Skeletal muscle satellite cell (primary cell): ENCODE results near the gene MSL2. TPM values are rescaled to one million over a fixed set of nuclear protein-coding genes. Genes with fewer than 3 reads are reported as not detected.
A peak's percentile ranks its signal among the peaks of the same experiment; 100 is the strongest.
"Not testable (repeated sequence)": the region's sequence is repeated elsewhere in the genome, so short reads cannot be mapped to it uniquely, and the experiment has no call there.

Experiments used
- H3K27me3 ChIP-seq: 2 replicates; pipeline ENCODE4 v1.7.0; 2013; ENCODE audit warnings: low read length; ENCODE audit not compliant: control insufficient read depth, insufficient read depth
- H3K36me3 ChIP-seq: 2 replicates; pipeline ENCODE4 v1.7.0; 2013; ENCODE audit warnings: mild to moderate bottlenecking, control low read depth, low read length; ENCODE audit not compliant: insufficient read depth
- H3K4me1 ChIP-seq: 2 replicates; pipeline ENCODE4 v1.7.0; 2013; ENCODE audit warnings: low read length; ENCODE audit not compliant: control insufficient read depth, insufficient read depth
- H3K4me2 ChIP-seq: 2 replicates; pipeline ENCODE4 v1.7.0; 2013; ENCODE audit warnings: mild to moderate bottlenecking, low read length
- H3K4me3 ChIP-seq: 2 replicates; pipeline ENCODE4 v1.7.0; 2013; ENCODE audit warnings: low read length
- H3K9ac ChIP-seq: 2 replicates; pipeline ENCODE4 v1.7.0; 2013; ENCODE audit warnings: mild to moderate bottlenecking, low read depth, low read length, moderate library complexity
- H3K9me3 ChIP-seq: replicated peaks from 2 replicates; pipeline ENCODE4 v1.7.0; 2013; ENCODE audit warnings: mild to moderate bottlenecking, control low read depth, low read length
- total RNA-seq: library from RNA; depleted of rRNA; stranded (reverse); fragments of >200 nt; gene quantifications from 2 replicates; pipeline ENCODE4 v1.2.3, GENCODE V29; 2012; rRNA removed

The MSL2 gene
- total RNA-seq: 10.1 and 11.1 TPM in 2 replicates

DNA sequence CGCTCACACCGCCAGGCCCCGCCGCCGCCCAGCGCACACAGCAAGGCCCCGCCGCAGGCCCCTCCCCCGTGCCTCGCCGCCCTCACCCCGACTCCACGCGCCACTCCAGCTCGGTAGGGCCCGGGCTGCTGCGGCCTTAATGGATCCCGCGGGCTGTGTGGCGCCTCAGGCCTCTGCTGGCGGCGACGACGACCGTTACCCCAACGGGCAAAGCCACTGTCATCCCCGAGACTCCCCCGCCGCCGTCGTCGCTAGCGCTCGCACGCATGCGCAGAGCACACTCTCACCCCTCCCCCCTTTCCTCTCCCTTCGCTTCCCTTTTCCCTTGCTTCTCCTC, at the start of gene MSL2:
TSS of gene MSL2 (minus strand) at position 272 of the 337 bp plus-strand sequence. CDS start 1,222 bp downstream, outside the sequence.
- H3K4me2 ChIP-seq: peak within 1 kb of the TSS; percentile 97
- H3K36me3 ChIP-seq: peaks cover 8% of the 10 kb centered on the region
- no peaks in the 10 kb centered on the region for H3K9me3 ChIP-seq
- H3K9ac ChIP-seq: peak within 1 kb of the TSS; percentile 99
- H3K27me3 ChIP-seq: no peaks in the 10 kb centered on the region
- H3K4me1 ChIP-seq: peaks cover 29% of the 10 kb centered on the region
- H3K4me3 ChIP-seq: peak within 1 kb of the TSS; percentile 97

GRCh38 chr3:136245691-136246090, 49.6 kb upstream of the MSL2 start:
- H3K9ac ChIP-seq: no peak overlapping the region
- H3K4me2 ChIP-seq: no peak overlapping the region
- peaks cover 6% of the 10 kb centered on the region for H3K4me1 ChIP-seq
- no peak overlapping the region for H3K4me3 ChIP-seq
- H3K36me3 ChIP-seq: no peaks in the 10 kb centered on the region
- no peaks in the 10 kb centered on the region for H3K9me3 ChIP-seq
- no peaks in the 10 kb centered on the region for H3K27me3 ChIP-seq

- no peak overlapping the region for H3K4me3 ChIP-seq
- H3K36me3 ChIP-seq: no peaks in the 10 kb centered on the region
- H3K27me3 ChIP-seq: peaks cover 2% of the 10 kb centered on the region
- no peak overlapping the region for H3K9ac ChIP-seq
- H3K4me1 ChIP-seq: peaks cover 4% of the 10 kb centered on the region
- H3K9me3 ChIP-seq: no peaks in the 10 kb centered on the region
- no peak overlapping the region for H3K4me2 ChIP-seq
Observed at GRCh38 chr3:136239094-136239493, 43.0 kb upstream of the MSL2 start.

DNA sequence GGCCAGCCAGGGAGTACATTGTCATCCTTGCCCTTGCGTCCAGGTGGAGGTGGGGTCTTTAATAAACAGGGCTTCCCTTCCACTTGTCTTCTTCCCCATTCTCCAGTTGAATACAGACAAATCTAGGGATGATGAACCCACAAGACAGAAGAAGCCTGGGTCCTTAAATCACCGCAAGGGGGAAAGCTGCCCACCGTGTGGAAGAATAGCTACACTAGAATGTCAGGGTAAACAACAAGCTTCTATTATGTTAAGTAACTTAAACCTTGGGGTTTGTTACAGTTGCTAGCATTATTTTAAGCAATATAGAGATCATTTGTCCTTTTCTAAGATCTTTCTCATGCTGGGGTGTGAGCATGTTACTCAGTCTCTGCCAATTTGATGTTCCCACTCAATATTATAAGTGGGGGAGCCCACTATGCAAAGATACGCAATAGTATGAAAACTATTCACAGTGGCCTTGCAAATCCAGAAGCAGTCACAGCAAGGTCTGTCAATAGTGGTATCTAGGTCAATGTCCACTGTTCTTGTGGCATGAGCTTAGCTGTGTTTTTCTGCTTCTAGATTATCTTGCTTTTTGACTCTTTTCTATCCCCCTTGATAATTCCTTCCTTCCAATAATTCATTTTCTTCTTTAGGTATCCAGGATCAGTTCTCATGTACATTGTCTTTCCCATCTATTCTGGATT, 42.0 kb upstream of the MSL2 start:
- no peak overlapping the region for H3K4me2 ChIP-seq
- no peaks in the 10 kb centered on the region for H3K36me3 ChIP-seq
- no peak overlapping the region for H3K9ac ChIP-seq
- no peak overlapping the region for H3K4me3 ChIP-seq
- peaks cover 2% of the 10 kb centered on the region for H3K27me3 ChIP-seq
- peaks cover 4% of the 10 kb centered on the region for H3K4me1 ChIP-seq
- no peaks in the 10 kb centered on the region for H3K9me3 ChIP-seq

- Histone ChIP-seq H3K9ac (no peak overlapping the region), H3K27me3 (peaks cover 2% of the 10 kb centered on the region), H3K4me3 (no peak overlapping the region), H3K36me3 (no peaks in the 10 kb centered on the region), H3K9me3 (no peaks in the 10 kb centered on the region), H3K4me2 (no peak overlapping the region), H3K4me1 (peaks cover 4% of the 10 kb centered on the region)
Observed at GRCh38 chr3:136237103-136237502, 41.0 kb upstream of the MSL2 start.

- H3K4me3 ChIP-seq: no peak overlapping the region
- H3K36me3 ChIP-seq: no peaks in the 10 kb centered on the region
- H3K27me3 ChIP-seq: peaks cover 2% of the 10 kb centered on the region
- no peaks in the 10 kb centered on the region for H3K9me3 ChIP-seq
- no peak overlapping the region for H3K9ac ChIP-seq
- no peak overlapping the region for H3K4me2 ChIP-seq
- peaks cover 4% of the 10 kb centered on the region for H3K4me1 ChIP-seq
Observed at GRCh38 chr3:136236109-136236508, 40.0 kb upstream of the MSL2 start.

DNA sequence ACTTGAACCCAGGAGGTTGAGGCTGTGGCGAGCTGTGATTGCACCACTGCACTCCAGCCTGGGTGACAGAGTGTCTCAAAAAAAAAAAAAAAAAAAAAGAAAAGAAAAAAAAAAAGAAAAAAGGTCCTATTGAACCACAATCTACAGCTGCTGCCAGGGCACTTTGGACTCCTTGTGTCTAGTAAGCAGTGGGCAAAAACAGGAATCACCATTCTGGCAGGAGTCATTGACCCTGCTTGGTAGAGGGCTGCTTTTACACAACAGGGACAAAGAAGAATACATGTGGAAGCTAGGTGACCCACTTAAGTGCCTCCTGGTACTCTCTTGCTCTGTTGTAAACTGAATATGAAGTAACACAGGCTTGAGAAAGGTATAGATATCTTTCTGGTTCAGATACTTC, 39.4 kb upstream of the MSL2 start:
- no peak overlapping the region for H3K4me2 ChIP-seq
- H3K9ac ChIP-seq: no peak overlapping the region
- peaks cover 4% of the 10 kb centered on the region for H3K4me1 ChIP-seq
- H3K36me3 ChIP-seq: no peaks in the 10 kb centered on the region
- no peaks in the 10 kb centered on the region for H3K9me3 ChIP-seq
- no peak overlapping the region for H3K4me3 ChIP-seq
- peaks cover 2% of the 10 kb centered on the region for H3K27me3 ChIP-seq

- H3K36me3 ChIP-seq: no peaks in the 10 kb centered on the region
- no peaks in the 10 kb centered on the region for H3K4me1 ChIP-seq
- no peak overlapping the region for H3K4me2 ChIP-seq
- H3K9me3 ChIP-seq: no peaks in the 10 kb centered on the region
- H3K9ac ChIP-seq: no peak overlapping the region
- H3K4me3 ChIP-seq: no peak overlapping the region
- H3K27me3 ChIP-seq: peaks cover 2% of the 10 kb centered on the region
Observed at GRCh38 chr3:136232413-136232812, 36.3 kb upstream of the MSL2 start.

GRCh38 chr3:136222746-136223145, 26.6 kb upstream of the MSL2 start:
- not testable (repeated sequence) for H3K27me3 ChIP-seq, H3K9me3 ChIP-seq, H3K9ac ChIP-seq, H3K4me1 ChIP-seq, H3K4me3 ChIP-seq, H3K4me2 ChIP-seq, H3K36me3 ChIP-seq

DNA sequence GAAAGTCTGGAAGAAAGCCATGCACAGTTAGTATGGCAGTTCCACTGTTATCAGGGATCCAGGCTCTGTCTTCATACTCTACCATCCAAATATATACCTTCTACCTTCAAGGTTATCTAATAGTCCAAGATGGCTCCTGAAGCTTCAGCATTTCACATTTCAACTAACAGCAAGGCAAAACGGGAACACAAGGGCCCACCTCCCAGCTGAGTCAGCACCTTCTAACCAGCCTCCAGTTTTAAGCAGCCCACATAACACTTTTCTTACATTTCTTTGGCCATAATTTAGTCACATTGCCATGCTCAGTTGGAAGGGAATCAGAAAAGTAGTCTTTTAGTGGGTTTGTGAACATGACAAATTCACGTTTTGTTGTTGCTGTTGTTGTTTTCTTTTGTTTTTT, 15.4 kb upstream of the MSL2 start:
- no peak overlapping the region for H3K4me2 ChIP-seq
- peaks cover 17% of the 10 kb centered on the region for H3K27me3 ChIP-seq
- H3K9me3 ChIP-seq: no peaks in the 10 kb centered on the region
- no peaks in the 10 kb centered on the region for H3K36me3 ChIP-seq
- H3K9ac ChIP-seq: no peak overlapping the region
- peaks cover 7% of the 10 kb centered on the region for H3K4me1 ChIP-seq
- H3K4me3 ChIP-seq: no peak overlapping the region

GRCh38 chr3:136209921-136210320, 13.8 kb upstream of the MSL2 start:
- Histone ChIP-seq H3K4me3 (no peak overlapping the region), H3K4me1 (peaks cover 7% of the 10 kb centered on the region), H3K36me3 (no peaks in the 10 kb centered on the region), H3K9ac (no peak overlapping the region), H3K9me3 (no peaks in the 10 kb centered on the region), H3K4me2 (no peak overlapping the region), H3K27me3 (peaks cover 17% of the 10 kb centered on the region)

DNA sequence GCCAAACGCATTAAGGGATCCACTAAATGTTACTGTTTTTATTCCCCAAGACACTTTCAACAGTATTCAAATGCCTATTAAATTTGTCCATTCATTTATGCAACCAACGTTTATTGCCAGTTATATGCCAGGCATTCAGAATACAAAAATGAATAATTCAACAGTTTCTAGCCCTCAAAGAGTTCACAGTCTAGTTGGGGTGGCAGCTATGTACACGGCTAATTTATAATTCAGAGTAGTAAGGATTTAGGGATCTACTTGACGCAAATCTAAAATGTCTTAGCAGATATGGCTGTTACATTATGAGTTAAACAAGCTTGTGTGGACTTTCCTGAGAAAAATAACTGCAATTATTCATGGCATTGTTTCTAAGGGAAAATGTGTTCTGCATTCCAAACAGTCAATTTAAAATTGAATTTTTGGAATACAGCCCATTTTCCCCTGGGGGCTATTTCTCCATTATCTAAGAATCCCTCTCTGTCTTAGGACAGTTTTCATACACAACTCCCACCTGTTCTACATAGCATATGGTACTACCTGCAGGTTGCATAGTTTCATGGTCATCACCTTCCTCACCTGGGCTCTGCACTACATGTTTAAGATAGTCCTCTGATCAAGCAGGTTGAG, 11.5 kb upstream of the MSL2 start:
- H3K4me2 ChIP-seq: no peak overlapping the region
- H3K36me3 ChIP-seq: no peaks in the 10 kb centered on the region
- H3K4me3 ChIP-seq: no peak overlapping the region
- H3K9me3 ChIP-seq: no peaks in the 10 kb centered on the region
- no peak overlapping the region for H3K9ac ChIP-seq
- peaks cover 7% of the 10 kb centered on the region for H3K4me1 ChIP-seq
- H3K27me3 ChIP-seq: peaks cover 17% of the 10 kb centered on the region
